OCI-LY1 (cell line): ENCODE measurements around the gene ECPAS.

Source experiments
- H2AFZ ChIP-seq: fragments of 200-600 bp; sonication (generic), shearing (Covaris generic); 2 replicates; pipeline ENCODE4 v1.6.0; 2014; ENCODE audit warnings: antibody characterized with exemption, mild to moderate bottlenecking, low read length
- H3F3A ChIP-seq: fragments of 200-600 bp; sonication (generic), shearing (Covaris generic); 2 replicates; pipeline ENCODE4 v1.6.0; 2014; ENCODE audit warnings: mild to moderate bottlenecking, antibody characterized with exemption, low read length, moderate library complexity; ENCODE audit not compliant: insufficient read depth
- H3K27ac ChIP-seq: fragments of 200-600 bp; sonication (generic); 2 replicates; pipeline ENCODE4 v1.5.1; 2014; ENCODE audit warnings: low read length, mixed run types, mild to moderate bottlenecking, low read depth; ENCODE audit not compliant: poor library complexity, severe bottlenecking
- H3K27me3 ChIP-seq: fragments of 200-600 bp; sonication (generic); 2 replicates; pipeline ENCODE4 v1.6.0; 2014; ENCODE audit warnings: antibody characterized with exemption, mild to moderate bottlenecking, low read length, moderate library complexity; ENCODE audit not compliant: insufficient read depth
- H3K36me3 ChIP-seq: fragments of 200-600 bp; sonication (generic); 2 replicates; pipeline ENCODE4 v1.6.1; 2014; ENCODE audit warnings: mild to moderate bottlenecking, antibody characterized with exemption, low read length, moderate library complexity, mixed read lengths; ENCODE audit not compliant: insufficient read depth
- H3K4me1 ChIP-seq: fragments of 200-600 bp; sonication (generic); 2 replicates; pipeline ENCODE4 v1.5.1; 2014; ENCODE audit warnings: mild to moderate bottlenecking, low read length, moderate library complexity; ENCODE audit not compliant: insufficient read depth, severe bottlenecking
- H3K4me2 ChIP-seq: fragments of 200-600 bp; sonication (generic), shearing (Covaris generic); 2 replicates; pipeline ENCODE4 v1.6.1; 2014; ENCODE audit warnings: low read length
- H3K4me3 ChIP-seq: fragments of 200-600 bp; sonication (generic); 2 replicates; pipeline ENCODE4 v1.5.1; 2014; ENCODE audit warnings: low read length, low read depth, mild to moderate bottlenecking, mixed read lengths; ENCODE audit not compliant: poor library complexity, severe bottlenecking
- H3K79me2 ChIP-seq: fragments of 200-600 bp; shearing (Covaris generic); 2 replicates; pipeline ENCODE4 v1.6.1; 2016; ENCODE audit warnings: mixed run types, low read length, mixed read lengths; ENCODE audit not compliant: insufficient read depth
- H3K9ac ChIP-seq: fragments of 200-600 bp; sonication (generic), shearing (Covaris generic); 2 replicates; pipeline ENCODE4 v1.6.1; 2014; ENCODE audit warnings: mild to moderate bottlenecking, low read length, mixed read lengths
- H3K9me2 ChIP-seq: fragments of 200-600 bp; sonication (generic), shearing (Covaris generic); 2 replicates; pipeline ENCODE4 v1.6.1; 2014; ENCODE audit warnings: low read depth, mild to moderate bottlenecking, low read length, mixed read lengths
- H3K9me3 ChIP-seq: fragments of 200-600 bp; shearing (Covaris generic); 2 replicates; pipeline ENCODE4 v1.6.1; 2014; ENCODE audit warnings: low read length, mixed read lengths
- H4K20me1 ChIP-seq: fragments of 200-600 bp; sonication (generic), shearing (Covaris generic); 2 replicates; pipeline ENCODE4 v1.6.0; 2016; ENCODE audit warnings: mild to moderate bottlenecking, low read length; ENCODE audit not compliant: insufficient read depth
- CTCF ChIP-seq: fragments of 200-600 bp; sonication (generic), shearing (Covaris generic); IDR thresholded peaks from 2 replicates; pipeline ENCODE4 v1.5.1; 2017; ENCODE audit warnings: mild to moderate bottlenecking, antibody characterized with exemption, low read length, moderate library complexity, mixed read lengths
- EZH2 ChIP-seq: fragments of 200-600 bp; sonication (generic), shearing (Covaris generic); IDR thresholded peaks from 2 replicates; pipeline ENCODE4 v1.8.0; 2017; ENCODE audit warnings: borderline replicate concordance, mixed run types, mild to moderate bottlenecking, antibody characterized with exemption, low read length, moderate library complexity, mixed read lengths

Gene ECPAS

GRCh38 chr9:111474385-111474784 is 9.8 kb downstream of the ECPAS start:
- Histone ChIP-seq H3K4me1 (no peaks in the 10 kb centered on the region), H3K9me2 (no peaks in the 10 kb centered on the region), H3K27ac (no peak overlapping the region), H3K4me3 (no peak overlapping the region), H3K9me3 (no peaks in the 10 kb centered on the region), H3K4me2 (no peak overlapping the region), H2AFZ (no peak overlapping the region), H3F3A (no peaks in the 10 kb centered on the region), H3K9ac (no peak overlapping the region), H3K36me3 (peaks cover 7% of the 10 kb centered on the region; the same call in 1 of the 2 replicates), H4K20me1 (no peaks in the 10 kb centered on the region), H3K79me2 (peaks cover 87% of the 10 kb centered on the region), H3K27me3 (no peaks in the 10 kb centered on the region)
- no peak for TF ChIP-seq CTCF
- TF ChIP-seq EZH2 = no peak

- peak overlapping the region; percentile 52 for H3K27ac ChIP-seq
- peak overlapping the region; percentile 32; the same call in 1 of the 2 replicates for H3K9ac ChIP-seq
- no peaks in the 10 kb centered on the region for H3K9me3 ChIP-seq
- H3K4me1 ChIP-seq = peaks cover 25% of the 10 kb centered on the region
- H3K36me3 ChIP-seq = peaks cover 7% of the 10 kb centered on the region
- H3K79me2 ChIP-seq = peaks cover 81% of the 10 kb centered on the region
- H3K4me2 ChIP-seq = peak overlapping the region; percentile 46
- H4K20me1 ChIP-seq = no peaks in the 10 kb centered on the region
- no peaks in the 10 kb centered on the region for H3F3A ChIP-seq
- peak overlapping the region; percentile 0 for H3K4me3 ChIP-seq
- TF ChIP-seq CTCF (no peak), EZH2 (no peak)
- no peaks in the 10 kb centered on the region for H3K27me3 ChIP-seq
- no peaks in the 10 kb centered on the region for H3K9me2 ChIP-seq
- H2AFZ ChIP-seq = no peak overlapping the region
Observed at GRCh38 chr9:111467778-111468367, 16.3 kb downstream of the ECPAS start.

GRCh38 chr9:111463048-111463447 is 21.1 kb downstream of the ECPAS start:
- H3K9me3 ChIP-seq = peaks cover 9% of the 10 kb centered on the region
- H3K27me3 ChIP-seq = no peaks in the 10 kb centered on the region
- TF ChIP-seq EZH2 (no peak), CTCF (no peak)
- peaks cover 12% of the 10 kb centered on the region; the same call in 1 of the 2 replicates for H3K36me3 ChIP-seq
- H2AFZ ChIP-seq = no peak overlapping the region
- no peaks in the 10 kb centered on the region for H3K9me2 ChIP-seq
- H3K4me2 ChIP-seq = no peak overlapping the region
- H3K9ac ChIP-seq = no peak overlapping the region
- H3F3A ChIP-seq = no peaks in the 10 kb centered on the region
- H3K79me2 ChIP-seq = peaks cover 94% of the 10 kb centered on the region
- H3K27ac ChIP-seq = no peak overlapping the region
- H3K4me3 ChIP-seq = no peak overlapping the region
- H4K20me1 ChIP-seq = no peaks in the 10 kb centered on the region
- H3K4me1 ChIP-seq = peaks cover 15% of the 10 kb centered on the region
